ENCODE measurements around the gene MTFR1L.

- TF ChIP-seq, protein P1, sequence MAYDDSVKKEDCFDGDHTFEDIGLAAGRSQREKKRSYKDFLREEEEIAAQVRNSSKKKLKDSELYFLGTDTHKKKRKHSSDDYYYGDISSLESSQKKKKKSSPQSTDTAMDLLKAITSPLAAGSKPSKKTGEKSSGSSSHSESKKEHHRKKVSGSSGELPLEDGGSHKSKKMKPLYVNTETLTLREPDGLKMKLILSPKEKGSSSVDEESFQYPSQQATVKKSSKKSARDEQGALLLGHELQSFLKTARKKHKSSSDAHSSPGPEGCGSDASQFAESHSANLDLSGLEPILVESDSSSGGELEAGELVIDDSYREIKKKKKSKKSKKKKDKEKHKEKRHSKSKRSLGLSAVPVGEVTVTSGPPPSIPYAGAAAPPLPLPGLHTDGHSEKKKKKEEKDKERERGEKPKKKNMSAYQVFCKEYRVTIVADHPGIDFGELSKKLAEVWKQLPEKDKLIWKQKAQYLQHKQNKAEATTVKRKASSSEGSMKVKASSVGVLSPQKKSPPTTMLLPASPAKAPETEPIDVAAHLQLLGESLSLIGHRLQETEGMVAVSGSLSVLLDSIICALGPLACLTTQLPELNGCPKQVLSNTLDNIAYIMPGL (CRISPR knock-in tag; IDR thresholded peaks at IDR 0.05) = no peak
- no peak for TF ChIP-seq ZFX (CRISPR knock-in tag; IDR thresholded peaks at IDR 0.05)
- no peak for TF ChIP-seq YY1 (IDR thresholded peaks at IDR 0.05; ENCODE audit: borderline replicate concordance in 1 of 3, control insufficient read depth in 1 of 3, extremely low read depth in 1 of 3, insufficient read depth in 3 of 3, insufficient read length in 1 of 3, insufficient replicate concordance in 2 of 3, low read depth in 1 of 3, low read length in 2 of 3)
- no peak for TF ChIP-seq POLR2AphosphoS5 (IDR thresholded peaks at IDR 0.05; ENCODE audit: control insufficient read depth, insufficient read depth, low read depth, low read length)
- no peak for TF ChIP-seq MTA2 (IDR thresholded peaks at IDR 0.05; ENCODE audit: low read depth)
- no peak for TF ChIP-seq NR2C2 (CRISPR knock-in tag; IDR thresholded peaks at IDR 0.05)
- no peak for TF ChIP-seq NR2C2 (tag; IDR thresholded peaks at IDR 0.05)
Measured at GRCh38 chr1:25804964-25805862, 14.5 kb upstream of the MTFR1L start.
